K562 (cell line): ENCODE data around the gene CD68. TPM values are rescaled to one million over a fixed set of nuclear protein-coding genes. Genes with fewer than 3 reads are reported as not detected.

Experiments used
- ADNP ChIP-seq: fragments of 200-800 bp; sonication (Bioruptor generic); IDR thresholded peaks from 2 replicates; pipeline ENCODE4 v1.6.1; 2016; ENCODE audit warnings: missing genetic modification characterization, missing compliant biosample characterization
- BRD4 ChIP-seq: fragments of 200-600 bp; sonication (generic); IDR thresholded peaks from 2 replicates; pipeline ENCODE4 v1.6.1; 2017; ENCODE audit warnings: inconsistent platforms
- ETV5 ChIP-seq: sonication (generic); formaldehyde crosslinking; IDR thresholded peaks from 2 replicates; pipeline ENCODE4 v1.4.0; 2020; ENCODE audit warnings: low read depth, mild to moderate bottlenecking, missing genetic modification reagents
- KLF13 ChIP-seq: fragments of 450-650 bp; IDR thresholded peaks from 2 replicates; pipeline ENCODE4 v1.6.1; 2016; ENCODE audit warnings: missing genetic modification characterization, low read depth, mild to moderate bottlenecking, missing compliant biosample characterization, moderate library complexity, borderline replicate concordance
- RB1 ChIP-seq: fragments of 450-650 bp; IDR thresholded peaks from 2 replicates; pipeline ENCODE4 v1.6.1; 2017; ENCODE audit warnings: low read depth, mild to moderate bottlenecking
- SRSF7 ChIP-seq: fragments of 200-400 bp; formaldehyde crosslinking; optimal IDR thresholded peaks from 2 replicates; pipeline ENCODE3; 2017; ENCODE audit warnings: mild to moderate bottlenecking, low read depth, low read length
- TEAD1 ChIP-seq, 2 experiments: fragments of 450-650 bp in 1 of 2; sonication (generic) in 1 of 2; formaldehyde crosslinking; IDR thresholded peaks; 2 replicates each; pipeline versions ENCODE4 v1.4.0 to v1.8.0; 2020 to 2022; ENCODE audit warnings: mild to moderate bottlenecking in 2 of 2, missing genetic modification reagents in 1 of 2
- ZBED1 ChIP-seq: IDR thresholded peaks from 2 replicates; pipeline ENCODE4 v1.6.1; 2014
- ZNF146 ChIP-seq: IDR thresholded peaks from one replicate; pipeline ENCODE4 v1.6.1; 2018; ENCODE audit warnings: missing compliant biosample characterization; ENCODE audit not compliant: unreplicated experiment
- ZNF507 ChIP-seq: conservative IDR thresholded peaks from 2 replicates; pipeline ENCODE4 v1.6.1; 2017; ENCODE audit warnings: missing genetic modification characterization, missing compliant biosample characterization
- polyA plus RNA-seq, 8 experiments: library from polyadenylated mRNA; depleted of rRNA in 4 of 8; stranded (reverse) in 5 of 8; unstranded in 3 of 8; fragments of >200 nt; fragmentation: Nextera tagmentation in 2 of 8; fragmentation: Illumina TruSeq in 1 of 8; extraction: Ambion mirVana in 2 of 8; extraction: Trizol in 1 of 8; gene quantifications; 2 replicates each; pipeline versions ENCODE4 v1.2.1 to v1.2.3, GENCODE V29; 2011 to 2014; ENCODE audit warnings: inconsistent platforms in 1 of 8, missing spikeins in 1 of 8
- total RNA-seq, 7 experiments: library from RNA; depleted of rRNA in 6 of 7; stranded (reverse); fragments of >200 nt in 6 of 7; fragmentation: Illumina TruSeq in 2 of 7; extraction: Trizol in 2 of 7; gene quantifications; 2 replicates each; pipeline versions ENCODE4 v1.2.1 to v1.2.3, GENCODE V29; 2011 to 2021; ENCODE audit warnings: low replicate concordance in 1 of 7
- TF ChIP-seq, protein P1 (sequence below): sonication (generic); IDR thresholded peaks from 2 replicates; pipeline ENCODE4 v1.6.1; 2016
- TF ChIP-seq, protein P2 (sequence below): sonication (generic); formaldehyde crosslinking; IDR thresholded peaks from 2 replicates; pipeline ENCODE4 v1.8.1; 2023; ENCODE audit warnings: mild to moderate bottlenecking, missing genetic modification reagents
- TF ChIP-seq, protein P3 (sequence below): fragments of 250-450 bp; sonication (Bioruptor Pico); IDR thresholded peaks from 2 replicates; pipeline ENCODE4 v1.4.0; 2020; ENCODE audit warnings: mild to moderate bottlenecking, moderate library complexity
- TF ChIP-seq, protein P4 (sequence below), 2 experiments: fragments of 200-800 bp in 1 of 2; sonication (Bioruptor generic) in 1 of 2; sonication (generic) in 1 of 2; formaldehyde crosslinking in 1 of 2; IDR thresholded peaks in 1 of 2; conservative IDR thresholded peaks in 1 of 2; 2 replicates each; pipeline versions ENCODE4 v1.5.0 to v1.6.1; 2016 to 2020; ENCODE audit warnings: missing compliant biosample characterization in 1 of 2, missing genetic modification characterization in 1 of 2, missing genetic modification reagents in 1 of 2
- TF ChIP-seq, protein P5 (sequence below): fragments of 250-450 bp; sonication (Bioruptor Pico); IDR thresholded peaks from 2 replicates; pipeline ENCODE4 v1.5.0; 2020; ENCODE audit warnings: mild to moderate bottlenecking, borderline replicate concordance

The CD68 gene
- total and polyA plus RNA-seq, 9 of the 15 experiments (the other 6 are each of a cell fraction or from before 2014, with no cell fraction given) = 28.2 to 89.8 (median 37.7) TPM

DNA sequence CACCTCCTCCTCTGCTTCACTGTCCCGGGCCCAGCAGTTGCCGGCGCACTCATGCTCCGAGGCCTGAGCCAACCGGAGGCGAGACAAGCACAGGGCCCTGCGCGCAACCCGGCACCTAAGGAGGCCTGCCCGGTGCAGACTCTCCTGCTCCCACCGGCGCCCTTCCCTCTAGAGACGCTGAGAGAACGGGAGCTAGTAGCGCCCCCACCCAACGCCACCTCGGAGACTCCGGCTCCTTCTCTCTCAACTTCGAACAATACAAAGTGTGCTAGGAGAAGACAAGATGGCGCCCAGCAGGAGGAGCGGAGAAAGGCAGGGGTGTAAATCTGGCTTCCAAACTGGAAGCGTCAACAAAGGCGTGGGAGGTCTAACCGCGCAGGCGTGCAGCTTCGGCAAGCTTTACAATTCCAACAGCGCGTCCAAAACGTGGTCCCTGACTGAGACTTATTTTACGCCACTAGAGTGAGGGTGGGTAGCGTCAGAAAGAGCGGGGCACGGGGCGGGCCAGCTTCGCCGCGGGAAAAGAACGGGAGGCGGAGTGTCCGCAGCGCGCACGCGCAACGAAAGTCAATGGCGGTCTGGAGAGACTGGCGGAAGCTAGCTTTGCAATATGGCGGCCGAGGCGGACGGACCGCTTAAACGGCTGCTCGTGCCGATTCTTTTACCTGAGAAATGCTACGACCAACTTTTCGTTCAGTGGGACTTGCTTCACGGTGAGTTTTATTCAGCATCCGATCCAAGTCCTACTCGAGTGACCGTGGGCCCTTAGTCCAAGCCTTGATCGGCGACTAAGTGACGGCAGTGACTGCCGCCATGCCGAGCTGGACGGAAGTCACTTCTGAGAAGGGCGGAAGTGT lies 4.0 kb downstream of the CD68 start, which contains the start of gene MPDU1 (continued):
- TF ChIP-seq, protein P1, sequence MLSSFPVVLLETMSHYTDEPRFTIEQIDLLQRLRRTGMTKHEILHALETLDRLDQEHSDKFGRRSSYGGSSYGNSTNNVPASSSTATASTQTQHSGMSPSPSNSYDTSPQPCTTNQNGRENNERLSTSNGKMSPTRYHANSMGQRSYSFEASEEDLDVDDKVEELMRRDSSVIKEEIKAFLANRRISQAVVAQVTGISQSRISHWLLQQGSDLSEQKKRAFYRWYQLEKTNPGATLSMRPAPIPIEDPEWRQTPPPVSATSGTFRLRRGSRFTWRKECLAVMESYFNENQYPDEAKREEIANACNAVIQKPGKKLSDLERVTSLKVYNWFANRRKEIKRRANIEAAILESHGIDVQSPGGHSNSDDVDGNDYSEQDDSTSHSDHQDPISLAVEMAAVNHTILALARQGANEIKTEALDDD = no peak
- TF ChIP-seq, protein P2, sequence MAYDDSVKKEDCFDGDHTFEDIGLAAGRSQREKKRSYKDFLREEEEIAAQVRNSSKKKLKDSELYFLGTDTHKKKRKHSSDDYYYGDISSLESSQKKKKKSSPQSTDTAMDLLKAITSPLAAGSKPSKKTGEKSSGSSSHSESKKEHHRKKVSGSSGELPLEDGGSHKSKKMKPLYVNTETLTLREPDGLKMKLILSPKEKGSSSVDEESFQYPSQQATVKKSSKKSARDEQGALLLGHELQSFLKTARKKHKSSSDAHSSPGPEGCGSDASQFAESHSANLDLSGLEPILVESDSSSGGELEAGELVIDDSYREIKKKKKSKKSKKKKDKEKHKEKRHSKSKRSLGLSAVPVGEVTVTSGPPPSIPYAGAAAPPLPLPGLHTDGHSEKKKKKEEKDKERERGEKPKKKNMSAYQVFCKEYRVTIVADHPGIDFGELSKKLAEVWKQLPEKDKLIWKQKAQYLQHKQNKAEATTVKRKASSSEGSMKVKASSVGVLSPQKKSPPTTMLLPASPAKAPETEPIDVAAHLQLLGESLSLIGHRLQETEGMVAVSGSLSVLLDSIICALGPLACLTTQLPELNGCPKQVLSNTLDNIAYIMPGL (CRISPR knock-in tag) = no peak
- TF ChIP-seq BRD4 = 0 out of 2 replicates have a peak, but pooled peaks have one; percentile 58
- no peak for TF ChIP-seq ZNF507
- peak; percentile 45; the same call in 1 of the 2 replicates for TF ChIP-seq RB1
- TF ChIP-seq, protein P3, sequence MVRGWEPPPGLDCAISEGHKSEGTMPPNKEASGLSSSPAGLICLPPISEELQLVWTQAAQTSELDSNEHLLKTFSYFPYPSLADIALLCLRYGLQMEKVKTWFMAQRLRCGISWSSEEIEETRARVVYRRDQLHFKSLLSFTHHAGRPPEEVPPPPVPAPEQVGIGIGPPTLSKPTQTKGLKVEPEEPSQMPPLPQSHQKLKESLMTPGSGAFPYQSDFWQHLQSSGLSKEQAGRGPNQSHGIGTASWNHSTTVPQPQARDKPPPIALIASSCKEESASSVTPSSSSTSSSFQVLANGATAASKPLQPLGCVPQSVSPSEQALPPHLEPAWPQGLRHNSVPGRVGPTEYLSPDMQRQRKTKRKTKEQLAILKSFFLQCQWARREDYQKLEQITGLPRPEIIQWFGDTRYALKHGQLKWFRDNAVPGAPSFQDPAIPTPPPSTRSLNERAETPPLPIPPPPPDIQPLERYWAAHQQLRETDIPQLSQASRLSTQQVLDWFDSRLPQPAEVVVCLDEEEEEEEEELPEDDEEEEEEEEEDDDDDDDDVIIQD = no peak
- TF ChIP-seq SRSF7 = no peak
- TF ChIP-seq ZNF146 (CRISPR knock-in tag) = no peak
- TF ChIP-seq KLF13 (tag) = no peak
- TF ChIP-seq ETV5 (CRISPR knock-in tag) = no peak; the same call in 1 of the 2 replicates
- TF ChIP-seq TEAD1 (CRISPR knock-in tag; IDR thresholded peaks at IDR 0.05) = 0 out of 4 replicates have a peak, but pooled peaks of 1 of the 2 experiments have one; percentile 19
- TF ChIP-seq, protein P4, sequence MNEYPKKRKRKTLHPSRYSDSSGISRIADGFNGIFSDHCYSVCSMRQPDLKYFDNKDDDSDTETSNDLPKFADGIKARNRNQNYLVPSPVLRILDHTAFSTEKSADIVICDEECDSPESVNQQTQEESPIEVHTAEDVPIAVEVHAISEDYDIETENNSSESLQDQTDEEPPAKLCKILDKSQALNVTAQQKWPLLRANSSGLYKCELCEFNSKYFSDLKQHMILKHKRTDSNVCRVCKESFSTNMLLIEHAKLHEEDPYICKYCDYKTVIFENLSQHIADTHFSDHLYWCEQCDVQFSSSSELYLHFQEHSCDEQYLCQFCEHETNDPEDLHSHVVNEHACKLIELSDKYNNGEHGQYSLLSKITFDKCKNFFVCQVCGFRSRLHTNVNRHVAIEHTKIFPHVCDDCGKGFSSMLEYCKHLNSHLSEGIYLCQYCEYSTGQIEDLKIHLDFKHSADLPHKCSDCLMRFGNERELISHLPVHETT (CRISPR knock-in tag; conservative IDR thresholded peaks at IDR 0.05 in 1 of 2, IDR thresholded peaks at IDR 0.05 in 1 of 2) = peak in 1 of 2 experiments; percentile 87; a peak in 2 of 4 replicates
- no peak for TF ChIP-seq ZBED1
- TF ChIP-seq ADNP (tag) = no peak
- TF ChIP-seq, protein P5, sequence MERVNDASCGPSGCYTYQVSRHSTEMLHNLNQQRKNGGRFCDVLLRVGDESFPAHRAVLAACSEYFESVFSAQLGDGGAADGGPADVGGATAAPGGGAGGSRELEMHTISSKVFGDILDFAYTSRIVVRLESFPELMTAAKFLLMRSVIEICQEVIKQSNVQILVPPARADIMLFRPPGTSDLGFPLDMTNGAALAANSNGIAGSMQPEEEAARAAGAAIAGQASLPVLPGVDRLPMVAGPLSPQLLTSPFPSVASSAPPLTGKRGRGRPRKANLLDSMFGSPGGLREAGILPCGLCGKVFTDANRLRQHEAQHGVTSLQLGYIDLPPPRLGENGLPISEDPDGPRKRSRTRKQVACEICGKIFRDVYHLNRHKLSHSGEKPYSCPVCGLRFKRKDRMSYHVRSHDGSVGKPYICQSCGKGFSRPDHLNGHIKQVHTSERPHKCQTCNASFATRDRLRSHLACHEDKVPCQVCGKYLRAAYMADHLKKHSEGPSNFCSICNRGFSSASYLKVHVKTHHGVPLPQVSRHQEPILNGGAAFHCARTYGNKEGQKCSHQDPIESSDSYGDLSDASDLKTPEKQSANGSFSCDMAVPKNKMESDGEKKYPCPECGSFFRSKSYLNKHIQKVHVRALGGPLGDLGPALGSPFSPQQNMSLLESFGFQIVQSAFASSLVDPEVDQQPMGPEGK (CRISPR knock-in tag) = 0 out of 2 replicates have a peak, but pooled peaks have one; percentile 37
